Colonic mucosa (tissue), 4 donors: ENCODE data around the gene VNN1. TPM values are rescaled to one million over a fixed set of nuclear protein-coding genes. Genes with fewer than 3 reads are reported as not detected.

Experiments
- DNase-seq: peaks from one replicate; pipeline ENCODE4 v3.0.0-alpha.2; 2020
- H3K27ac ChIP-seq: fragments of 200-600 bp; one replicate; pipeline ENCODE4 v1.8.0; 2021
- H3K27me3 ChIP-seq: fragments of 200-600 bp; one replicate; pipeline ENCODE4 v1.8.0; 2021
- H3K36me3 ChIP-seq: fragments of 200-600 bp; one replicate; pipeline ENCODE4 v1.8.0; 2021
- H3K4me1 ChIP-seq: fragments of 200-600 bp; one replicate; pipeline ENCODE4 v1.8.0; 2021; ENCODE audit warnings: mild to moderate bottlenecking
- H3K4me3 ChIP-seq: fragments of 200-600 bp; one replicate; pipeline ENCODE4 v1.8.0; 2021
- H3K9ac ChIP-seq, 2 donors: one replicate each; pipeline ENCODE4 v1.7.0; 2013; ENCODE audit warnings: control low read depth in 2 of 2, low read depth in 2 of 2, low read length in 2 of 2
- H3K9me3 ChIP-seq: fragments of 200-600 bp; one replicate; pipeline ENCODE4 v1.8.0; 2021
- intact Hi-C: fragments of 100-400 bp; cut with DNase I; formaldehyde crosslinking; loops from one replicate; pipeline ENCODE4 v1.14.1; 2022
- total RNA-seq, 2 donors: library from RNA; stranded (reverse); fragmentation: NEBNext Ultra II Directional in 1 of 2; extraction: Animal tissue kit (Norgen Biotek cat#: 25700) in 1 of 2; gene quantifications; one replicate each; pipeline ENCODE4 v1.2.1, GENCODE V29; 2021
- TF ChIP-seq, protein P1 (sequence below): fragments of 200-600 bp; IDR thresholded peaks from one replicate; pipeline ENCODE4 v1.8.0; 2022; ENCODE audit warnings: antibody characterized with exemption, mild to moderate bottlenecking
- donor health status: healthy.
- donor health status: DM: no; HTN: no; CAD: no.
- donor health status: DM: no; HTN: no; CAD: no.

Gene VNN1
- total RNA-seq, 2 donors from 2014 or later = 0.62 to 6.4 TPM

DNA sequence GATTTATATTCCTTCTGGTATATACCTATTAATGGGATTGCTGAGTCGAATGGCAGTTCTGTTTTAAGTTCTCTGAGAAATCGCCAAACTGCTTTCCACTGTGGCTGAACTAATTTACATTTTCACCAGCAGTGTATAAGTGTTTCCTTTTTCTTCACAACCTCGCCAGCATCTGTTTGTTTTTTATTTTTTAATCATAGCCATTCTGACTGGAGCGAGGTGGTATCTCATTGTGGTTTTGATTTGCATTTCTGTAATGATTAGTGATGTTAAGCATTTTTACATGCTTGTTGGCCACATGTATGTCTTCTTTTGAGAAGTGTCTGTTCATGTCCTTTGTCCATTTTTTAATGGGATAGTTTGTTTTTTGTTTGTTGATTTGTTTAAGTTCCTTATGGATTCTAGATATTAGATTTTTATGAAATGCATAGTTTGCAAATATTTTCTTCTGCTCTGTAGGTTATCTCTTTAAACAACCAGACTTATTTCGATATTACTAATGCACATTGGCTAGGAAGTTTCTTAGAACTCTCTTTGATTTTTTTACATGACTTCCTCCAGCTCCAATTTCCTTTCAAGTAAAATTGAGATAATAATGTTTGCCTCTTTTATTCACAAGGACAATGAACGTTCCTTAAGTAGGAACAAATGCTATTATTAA, 12.2 kb upstream of the VNN1 start:
- DNase-seq = no peak

DNA sequence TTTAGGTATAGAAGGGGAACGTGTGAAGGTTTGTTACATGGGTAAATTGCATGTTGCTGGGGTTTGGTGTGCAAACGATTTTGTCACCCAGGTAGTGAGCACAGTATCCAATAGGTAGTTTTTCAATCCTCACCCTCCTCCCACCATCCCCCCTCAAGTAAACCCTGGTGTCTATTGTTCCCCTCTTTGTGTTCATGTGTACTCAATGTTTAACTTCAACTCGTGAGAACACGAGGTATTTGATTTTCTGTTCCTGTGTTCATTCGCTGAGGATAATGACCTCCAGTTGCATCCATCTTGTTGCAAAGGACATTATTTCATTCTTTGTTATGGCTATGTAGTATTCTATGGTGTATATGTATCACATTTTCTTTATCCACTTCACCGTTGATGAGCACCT, 11.6 kb upstream of the VNN1 start:
- no peak overlapping the region for H3K27ac ChIP-seq
- TF ChIP-seq, protein P1, sequence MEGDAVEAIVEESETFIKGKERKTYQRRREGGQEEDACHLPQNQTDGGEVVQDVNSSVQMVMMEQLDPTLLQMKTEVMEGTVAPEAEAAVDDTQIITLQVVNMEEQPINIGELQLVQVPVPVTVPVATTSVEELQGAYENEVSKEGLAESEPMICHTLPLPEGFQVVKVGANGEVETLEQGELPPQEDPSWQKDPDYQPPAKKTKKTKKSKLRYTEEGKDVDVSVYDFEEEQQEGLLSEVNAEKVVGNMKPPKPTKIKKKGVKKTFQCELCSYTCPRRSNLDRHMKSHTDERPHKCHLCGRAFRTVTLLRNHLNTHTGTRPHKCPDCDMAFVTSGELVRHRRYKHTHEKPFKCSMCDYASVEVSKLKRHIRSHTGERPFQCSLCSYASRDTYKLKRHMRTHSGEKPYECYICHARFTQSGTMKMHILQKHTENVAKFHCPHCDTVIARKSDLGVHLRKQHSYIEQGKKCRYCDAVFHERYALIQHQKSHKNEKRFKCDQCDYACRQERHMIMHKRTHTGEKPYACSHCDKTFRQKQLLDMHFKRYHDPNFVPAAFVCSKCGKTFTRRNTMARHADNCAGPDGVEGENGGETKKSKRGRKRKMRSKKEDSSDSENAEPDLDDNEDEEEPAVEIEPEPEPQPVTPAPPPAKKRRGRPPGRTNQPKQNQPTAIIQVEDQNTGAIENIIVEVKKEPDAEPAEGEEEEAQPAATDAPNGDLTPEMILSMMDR = no peak

More for the DNA sequence above, 12.2 kb upstream of the VNN1 start:
- H3K4me1 ChIP-seq = no peaks in the 10 kb centered on the region
- H3K36me3 ChIP-seq = no peaks in the 10 kb centered on the region
- TF ChIP-seq, protein P1 = no peak
- no peaks in the 10 kb centered on the region for H3K27me3 ChIP-seq
- H3K9ac ChIP-seq = no peak overlapping the region
- H3K4me3 ChIP-seq = no peak overlapping the region
- no peaks in the 10 kb centered on the region for H3K9me3 ChIP-seq
- intact Hi-C loops = no loop called here
- no peak overlapping the region for H3K27ac ChIP-seq

DNA sequence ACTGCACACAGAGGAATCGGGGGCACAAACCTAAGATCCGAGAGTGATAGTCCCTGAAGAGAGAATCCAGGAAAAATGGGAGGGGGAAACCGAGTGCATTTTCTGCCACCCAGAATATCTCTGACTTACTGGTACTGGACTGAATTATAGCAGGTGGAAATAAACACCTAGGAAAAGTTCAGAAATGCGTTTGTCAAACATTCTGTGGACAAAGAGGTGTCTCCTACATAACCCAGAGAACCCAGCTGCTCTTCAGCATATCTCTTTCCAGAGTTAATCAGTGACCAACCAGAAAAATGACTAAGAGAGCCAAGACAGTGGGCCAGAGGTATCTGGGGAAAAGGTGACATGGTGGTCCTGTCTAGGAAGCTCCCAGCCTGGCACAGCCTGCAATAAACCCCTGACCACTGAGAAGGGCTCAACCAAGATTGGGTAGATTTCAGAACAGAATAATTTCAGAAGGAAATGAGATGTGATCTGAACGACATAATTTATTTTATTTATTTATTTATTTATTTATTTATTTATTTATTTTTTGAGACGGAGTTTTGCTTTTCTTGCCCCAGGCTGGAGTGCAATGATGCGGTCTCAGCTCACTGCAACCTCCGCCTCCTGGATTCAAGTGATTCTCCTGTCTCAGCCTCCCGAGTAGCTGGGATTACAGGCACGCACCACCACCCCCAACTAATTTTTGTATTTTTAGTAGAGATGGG, 6.0 kb upstream of the VNN1 start:
- DNase-seq = no peak
- no peaks in the 10 kb centered on the region for H3K4me1 ChIP-seq

More for the DNA sequence above, 11.6 kb upstream of the VNN1 start:
- intact Hi-C loops = no loop called here
- Histone ChIP-seq H3K4me1 (no peaks in the 10 kb centered on the region), H3K9me3 (no peaks in the 10 kb centered on the region), H3K9ac (no peak overlapping the region), H3K36me3 (no peaks in the 10 kb centered on the region), H3K4me3 (no peak overlapping the region), H3K27me3 (no peaks in the 10 kb centered on the region)
- no peak for DNase-seq

DNA sequence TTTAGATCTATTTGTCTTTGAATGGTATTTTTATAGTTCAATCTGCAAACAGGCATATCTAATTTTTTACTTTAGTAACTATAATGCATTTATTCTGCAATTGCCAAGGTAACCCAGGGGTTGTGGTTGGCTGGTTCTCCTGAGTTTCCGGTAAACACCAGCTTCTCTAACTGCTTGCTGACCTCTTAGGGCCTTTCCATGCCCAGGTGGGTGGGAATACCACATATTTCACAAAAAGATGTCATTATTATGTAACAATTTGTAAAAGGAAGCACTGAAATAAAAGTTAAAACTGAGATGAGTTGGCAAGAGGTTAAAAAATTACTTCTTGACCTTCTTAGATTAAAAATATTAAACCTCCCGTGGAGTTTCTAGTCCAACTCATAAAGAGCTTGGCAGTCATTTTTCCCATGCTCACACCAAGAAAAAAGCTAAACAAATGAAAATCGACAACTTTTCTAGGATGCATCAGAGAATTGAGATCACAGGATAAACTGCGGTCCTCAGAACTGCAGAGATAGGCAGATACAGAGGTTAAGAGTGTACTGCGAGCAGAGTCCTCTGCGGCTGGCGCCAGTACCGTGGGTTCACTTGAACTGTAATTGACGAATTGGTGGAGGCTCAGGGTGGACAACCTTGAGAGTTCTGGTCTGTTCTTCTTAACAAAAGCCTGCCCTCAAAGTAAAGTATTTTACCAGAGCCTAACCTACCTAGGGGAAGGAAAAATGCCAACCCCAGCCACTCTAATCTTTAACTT, 2.2 kb upstream of the VNN1 start:
- Histone ChIP-seq H3K27me3 (no peaks in the 10 kb centered on the region), H3K27ac (no peak overlapping the region), H3K9me3 (no peaks in the 10 kb centered on the region), H3K4me3 (no peak overlapping the region), H3K9ac (no peak overlapping the region), H3K4me1 (no peaks in the 10 kb centered on the region), H3K36me3 (no peaks in the 10 kb centered on the region)
- TF ChIP-seq, protein P1 = no peak
- DNase-seq = no peak
- intact Hi-C loops = loop anchor here (5.0 kb wide), 1 partner anchor 49 kb away; no protein-coding TSS in a partner anchor

More for the DNA sequence above, 6.0 kb upstream of the VNN1 start:
- Histone ChIP-seq H3K36me3 (no peaks in the 10 kb centered on the region), H3K9ac (no peak overlapping the region), H3K27ac (no peak overlapping the region), H3K4me3 (no peak overlapping the region), H3K9me3 (no peaks in the 10 kb centered on the region), H3K27me3 (no peaks in the 10 kb centered on the region)
- TF ChIP-seq, protein P1 = no peak
- intact Hi-C loops = loop anchor here (5.0 kb wide), 1 partner anchor 53 kb away; no protein-coding TSS in a partner anchor

DNA sequence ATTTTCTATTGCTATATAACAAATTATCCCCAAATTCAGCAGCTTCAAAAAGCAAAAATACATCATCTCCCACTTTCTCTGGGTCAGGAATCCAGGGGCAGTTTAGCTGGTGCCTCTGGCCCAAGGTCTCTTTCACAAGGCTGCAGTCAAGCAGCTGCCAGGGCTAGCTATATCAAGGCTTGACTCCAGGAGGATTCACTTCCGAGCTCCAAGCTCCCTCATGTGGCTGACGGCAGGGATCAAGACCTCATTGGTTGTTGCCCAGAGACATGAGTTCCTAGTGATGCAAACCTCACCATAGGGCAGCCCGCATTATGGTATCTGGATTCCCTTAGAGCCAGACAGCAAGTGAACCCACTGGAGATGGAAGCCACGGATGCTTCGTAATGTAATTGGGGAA, 1.3 kb upstream of the VNN1 start:
- H3K4me1 ChIP-seq = no peaks in the 10 kb centered on the region
- H3K27ac ChIP-seq = no peak overlapping the region
- H3K9me3 ChIP-seq = no peaks in the 10 kb centered on the region
- H3K36me3 ChIP-seq = no peaks in the 10 kb centered on the region
- H3K9ac ChIP-seq = no peak overlapping the region
- no peaks in the 10 kb centered on the region for H3K27me3 ChIP-seq
- no peak overlapping the region for H3K4me3 ChIP-seq
- TF ChIP-seq, protein P1 = peak; percentile 16
- DNase-seq = peak; percentile 47
- intact Hi-C loops = loop anchor here (5.0 kb wide), 1 partner anchor 48 kb away; no protein-coding TSS in a partner anchor
